Ishikawa (cell line): ENCODE data around the gene ARL4D.

Experiments used
- CREB1 ChIP-seq: IDR thresholded peaks from 2 replicates; pipeline ENCODE4 v1.6.1; 2012; ENCODE audit warnings: low read depth
- EP300 ChIP-seq: IDR thresholded peaks from 2 replicates; pipeline ENCODE4 v1.6.1; 2012; ENCODE audit warnings: borderline replicate concordance
- REST ChIP-seq: IDR thresholded peaks from 2 replicates; pipeline ENCODE4 v1.6.1; 2012; ENCODE audit warnings: low read depth, mild to moderate bottlenecking
- TEAD4 ChIP-seq: IDR thresholded peaks from 2 replicates; pipeline ENCODE4 v1.6.1; 2012
- YY1 ChIP-seq: IDR thresholded peaks from 2 replicates; pipeline ENCODE4 v1.6.1; 2012; ENCODE audit warnings: low read depth
- ZBTB7A ChIP-seq: IDR thresholded peaks from 2 replicates; pipeline ENCODE4 v1.6.1; 2012; ENCODE audit warnings: low read depth

DNA sequence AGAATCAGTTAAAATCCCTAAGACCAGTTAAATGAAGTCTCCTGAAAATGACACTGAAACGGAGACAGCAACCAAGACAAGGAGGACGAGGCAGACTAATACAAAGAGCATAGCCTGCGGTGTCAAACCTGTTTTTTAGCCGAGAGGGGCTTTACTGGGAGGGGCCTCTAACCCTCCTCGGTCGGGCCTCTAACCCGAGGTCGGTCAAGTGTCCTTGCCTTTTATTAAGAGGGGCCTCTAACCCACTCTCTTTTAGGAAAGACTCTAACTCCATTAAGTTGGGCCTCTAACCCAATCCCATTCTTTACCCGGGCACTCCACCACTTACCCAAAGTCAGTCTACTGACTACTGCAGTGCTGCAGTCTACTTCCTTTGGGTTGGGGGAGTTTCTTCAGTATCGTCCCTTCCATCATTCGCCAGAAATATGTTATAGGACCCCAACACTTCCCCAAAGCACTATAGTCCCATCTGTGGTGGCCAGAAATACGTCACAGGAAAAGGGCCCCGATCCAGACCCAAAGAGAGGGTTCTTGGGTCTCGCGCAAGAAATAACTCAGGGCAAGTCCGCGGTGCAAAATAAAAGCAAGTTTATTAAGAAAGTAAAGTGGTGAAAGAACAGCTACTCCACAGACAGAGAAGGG lies 39.2 kb upstream of the ARL4D start:
- TF ChIP-seq YY1 (no peak), EP300 (no peak), REST (no peak), ZBTB7A (no peak), CREB1 (no peak), TEAD4 (no peak)
